Tibial nerve (tissue), 3 donors: ENCODE data around the gene GGCT.

Source experiments
- POLR2A ChIP-seq, 2 donors: fragments of 450-650 bp; IDR thresholded peaks; one replicate each; pipeline ENCODE4 v1.6.1; 2017; ENCODE audit warnings: antibody characterized with exemption in 2 of 2, mild to moderate bottlenecking in 2 of 2, moderate library complexity in 2 of 2
- TF ChIP-seq, protein P1 (sequence below), 5 experiments: fragments of 200-600 bp in 3 of 5; fragments of 450-650 bp in 2 of 5; sonication (generic) in 3 of 5; IDR thresholded peaks; one replicate each; pipeline ENCODE4 v1.5.1; 2016 to 2019; ENCODE audit warnings: antibody characterized with exemption in 5 of 5, mild to moderate bottlenecking in 3 of 5, moderate library complexity in 2 of 5

DNA sequence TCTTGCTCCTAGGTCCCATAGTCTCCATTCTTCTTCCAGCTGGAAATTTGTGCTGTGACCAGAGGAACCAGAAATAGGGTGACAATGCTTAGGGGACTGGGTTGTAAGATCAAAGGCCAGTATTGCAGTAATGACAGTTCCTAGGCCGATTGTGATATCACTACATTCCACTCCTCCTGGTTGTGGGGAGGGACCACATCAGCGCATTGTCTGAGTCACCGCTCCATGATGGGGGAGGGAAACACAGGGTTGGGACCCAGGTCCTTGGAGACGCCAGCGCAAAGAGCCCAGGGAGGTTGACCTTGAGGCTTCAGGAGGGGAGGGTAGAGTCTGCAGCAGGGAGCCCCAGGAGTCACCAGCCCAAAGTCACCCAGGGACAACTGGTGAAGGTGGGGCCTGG is 20.8 kb upstream of the GGCT start:
- TF ChIP-seq, protein P1, sequence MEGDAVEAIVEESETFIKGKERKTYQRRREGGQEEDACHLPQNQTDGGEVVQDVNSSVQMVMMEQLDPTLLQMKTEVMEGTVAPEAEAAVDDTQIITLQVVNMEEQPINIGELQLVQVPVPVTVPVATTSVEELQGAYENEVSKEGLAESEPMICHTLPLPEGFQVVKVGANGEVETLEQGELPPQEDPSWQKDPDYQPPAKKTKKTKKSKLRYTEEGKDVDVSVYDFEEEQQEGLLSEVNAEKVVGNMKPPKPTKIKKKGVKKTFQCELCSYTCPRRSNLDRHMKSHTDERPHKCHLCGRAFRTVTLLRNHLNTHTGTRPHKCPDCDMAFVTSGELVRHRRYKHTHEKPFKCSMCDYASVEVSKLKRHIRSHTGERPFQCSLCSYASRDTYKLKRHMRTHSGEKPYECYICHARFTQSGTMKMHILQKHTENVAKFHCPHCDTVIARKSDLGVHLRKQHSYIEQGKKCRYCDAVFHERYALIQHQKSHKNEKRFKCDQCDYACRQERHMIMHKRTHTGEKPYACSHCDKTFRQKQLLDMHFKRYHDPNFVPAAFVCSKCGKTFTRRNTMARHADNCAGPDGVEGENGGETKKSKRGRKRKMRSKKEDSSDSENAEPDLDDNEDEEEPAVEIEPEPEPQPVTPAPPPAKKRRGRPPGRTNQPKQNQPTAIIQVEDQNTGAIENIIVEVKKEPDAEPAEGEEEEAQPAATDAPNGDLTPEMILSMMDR (IDR thresholded peaks at IDR 0.05), result no peak
- no peak for TF ChIP-seq POLR2A (IDR thresholded peaks at IDR 0.05)
